DND-41 (cell line): Measurements from ENCODE around the gene KIAA1671.

Experiments
- CTCF ChIP-seq: IDR thresholded peaks from 2 replicates; pipeline ENCODE4 v1.5.1; 2012; ENCODE audit warnings: borderline replicate concordance, low read length, moderate library complexity, mild to moderate bottlenecking; ENCODE audit not compliant: poor library complexity, severe bottlenecking; ENCODE audit errors: extremely low read depth
- EZH2 ChIP-seq: IDR thresholded peaks from 3 replicates; pipeline ENCODE4 v1.6.1; 2012; ENCODE audit warnings: borderline replicate concordance, low read depth, mild to moderate bottlenecking, moderate library complexity, low read length, inconsistent platforms; ENCODE audit not compliant: severe bottlenecking

- TF ChIP-seq CTCF (no peak), EZH2 (no peak)
Measured at GRCh38 chr22:24926428-24926725, 26.1 kb upstream of the KIAA1671 start.
